H1 (cell line): Measurements from ENCODE around the gene DSCAM. TPM values are rescaled to one million over a fixed set of nuclear protein-coding genes. Genes with fewer than 3 reads are reported as not detected.

ENCODE experiments used
- CTCF ChIA-PET: fragments of 300-600 bp; sonication (Branson Sonifier 250); formaldehyde crosslinking; loops from one replicate; lab custom pipeline; 2021; ENCODE audit not compliant: partially characterized antibody; lab: Charles Lee
- POLR2A ChIA-PET: fragments of 300-600 bp; sonication (Branson Sonifier 250); formaldehyde crosslinking; loops from one replicate; lab custom pipeline; 2021; ENCODE audit warnings: inconsistent platforms; ENCODE audit not compliant: partially characterized antibody; lab: Charles Lee
- DNase-seq, 2 experiments: peaks; one replicate each; pipeline versions ENCODE4 v3.0.0 to v3.0.0-alpha.2; 2010 to 2022; ENCODE audit warnings: low spot score in 2 of 2, low read depth in 1 of 2, mixed read lengths in 1 of 2
- FAIRE-seq: peaks from 2 replicates; lab custom pipeline; 2011; peaks lifted over from hg19 to GRCh38; lab: Jason Lieb, UNC
- H2AFZ ChIP-seq: 2 replicates; pipeline ENCODE4 v1.8.1; 2012; ENCODE audit warnings: low read length, inconsistent platforms
- H2AK5ac ChIP-seq: 2 replicates; pipeline ENCODE4 v1.6.1; 2013; ENCODE audit warnings: low read depth, low read length
- H2BK120ac ChIP-seq: replicated peaks from 2 replicates; pipeline ENCODE3; 2013; ENCODE audit warnings: low read depth, low read length, inconsistent platforms
- H2BK12ac ChIP-seq: 2 replicates; pipeline ENCODE4 v1.6.1; 2013; ENCODE audit warnings: low read depth, low read length
- H2BK15ac ChIP-seq: 2 replicates; pipeline ENCODE4 v1.6.1; 2013; ENCODE audit warnings: low read length
- H2BK20ac ChIP-seq: 2 replicates; pipeline ENCODE4 v1.6.1; 2013; ENCODE audit warnings: low read length
- H2BK5ac ChIP-seq: 2 replicates; pipeline ENCODE4 v1.6.1; 2013; ENCODE audit warnings: low read depth, low read length
- H3K14ac ChIP-seq: 2 replicates; pipeline ENCODE4 v1.6.1; 2013; ENCODE audit warnings: inconsistent platforms; ENCODE audit not compliant: insufficient read length
- H3K18ac ChIP-seq: 2 replicates; pipeline ENCODE4 v1.6.1; 2013; ENCODE audit warnings: low read length; ENCODE audit errors: extremely low read depth
- H3K23ac ChIP-seq: 2 replicates; pipeline ENCODE4 v1.6.1; 2013; ENCODE audit warnings: inconsistent platforms; ENCODE audit not compliant: insufficient read length
- H3K23me2 ChIP-seq: 2 replicates; pipeline ENCODE4 v1.6.1; 2013; ENCODE audit warnings: low read depth, low read length
- H3K27ac ChIP-seq: 2 replicates; pipeline ENCODE4 v1.6.1; 2011; ENCODE audit warnings: low read depth, low read length, inconsistent platforms
- H3K27me3 ChIP-seq, 4 experiments: replicated peaks in 1 of 4; 1 replicate in 1 of 4; 2 replicates in 3 of 4; pipeline versions ENCODE4 v1.6.1 to v1.8.1; 2011 to 2013; ENCODE audit warnings: low read length in 3 of 4, mild to moderate bottlenecking in 3 of 4, inconsistent platforms in 2 of 4, mixed read lengths in 2 of 4, moderate library complexity in 1 of 4; ENCODE audit not compliant: control insufficient read depth in 3 of 4, insufficient read depth in 3 of 4; ENCODE audit errors: extremely low read depth in 1 of 4
- H3K36me3 ChIP-seq, 4 experiments: 2 replicates each; pipeline versions ENCODE4 v1.6.1 to v1.8.1; 2011 to 2013; ENCODE audit warnings: mild to moderate bottlenecking in 4 of 4, low read length in 3 of 4, moderate library complexity in 2 of 4, control low read depth in 1 of 4, inconsistent platforms in 1 of 4; ENCODE audit not compliant: insufficient read depth in 4 of 4, control insufficient read depth in 2 of 4
- H3K4ac ChIP-seq: replicated peaks from 2 replicates; pipeline ENCODE3; 2013; ENCODE audit warnings: low read length, low read depth, mixed read lengths, inconsistent platforms; ENCODE audit not compliant: insufficient read length
- H3K4me1 ChIP-seq, 4 experiments: replicated peaks in 1 of 4; 1 replicate in 1 of 4; 2 replicates in 3 of 4; pipeline versions ENCODE4 v1.6.1 to v1.8.1; 2011 to 2013; ENCODE audit warnings: low read length in 3 of 4, inconsistent platforms in 2 of 4, mixed read lengths in 1 of 4; ENCODE audit not compliant: insufficient read depth in 4 of 4, control insufficient read depth in 3 of 4
- H3K4me2 ChIP-seq, 2 experiments: 2 replicates each; pipeline versions ENCODE4 v1.6.1 to v1.8.1; 2011 to 2013; ENCODE audit warnings: low read depth in 2 of 2, low read length in 2 of 2, control low read depth in 1 of 2, inconsistent platforms in 1 of 2, mild to moderate bottlenecking in 1 of 2; ENCODE audit not compliant: insufficient read depth in 1 of 2
- H3K4me3 ChIP-seq, 4 experiments: fragments of 200-600, 300-600 bp in 1 of 4; sonication (generic), shearing (Covaris generic), sonication (Bioruptor Twin) in 1 of 4; 2 replicates each; pipeline versions ENCODE4 v1.5.1 to v1.8.1; 2011 to 2016; ENCODE audit warnings: low read length in 4 of 4, low read depth in 3 of 4, control low read depth in 2 of 4, inconsistent platforms in 2 of 4, mild to moderate bottlenecking in 2 of 4, mixed read lengths in 1 of 4, moderate library complexity in 1 of 4; ENCODE audit not compliant: insufficient read depth in 2 of 4; ENCODE audit errors: extremely low read depth in 1 of 4
- H3K56ac ChIP-seq: replicated peaks from 2 replicates; pipeline ENCODE3; 2013; ENCODE audit warnings: low read depth, mild to moderate bottlenecking, mixed read lengths, low read length, inconsistent platforms; ENCODE audit not compliant: insufficient read length
- H3K79me1 ChIP-seq: 2 replicates; pipeline ENCODE4 v1.6.1; 2013; ENCODE audit warnings: low read depth, low read length, control low read depth
- H3K79me2 ChIP-seq, 2 experiments: 2 replicates each; pipeline versions ENCODE4 v1.6.1 to v1.8.1; 2012 to 2013; ENCODE audit warnings: low read length in 2 of 2, mild to moderate bottlenecking in 2 of 2, inconsistent platforms in 1 of 2; ENCODE audit not compliant: insufficient read depth in 2 of 2, control insufficient read depth in 1 of 2
- H3K9ac ChIP-seq, 4 experiments: replicated peaks in 1 of 4; 1 replicate in 1 of 4; 2 replicates in 3 of 4; pipeline versions ENCODE4 v1.6.1 to v1.8.1; 2011 to 2013; ENCODE audit warnings: low read depth in 3 of 4, low read length in 3 of 4, control low read depth in 2 of 4, mild to moderate bottlenecking in 2 of 4, moderate library complexity in 2 of 4, inconsistent platforms in 1 of 4; ENCODE audit errors: extremely low read depth in 1 of 4
- H3K9me3 ChIP-seq, 2 experiments: 2 replicates each; pipeline versions ENCODE4 v1.6.1 to v1.8.1; 2012 to 2013; ENCODE audit warnings: mild to moderate bottlenecking in 2 of 2, moderate library complexity in 2 of 2, control low read depth in 1 of 2, inconsistent platforms in 1 of 2, low read depth in 1 of 2, low read length in 1 of 2, mixed read lengths in 1 of 2; ENCODE audit not compliant: insufficient read depth in 2 of 2
- H4K20me1 ChIP-seq, 2 experiments: replicated peaks in 1 of 2; 2 replicates each; pipeline versions ENCODE3 to v1.8.1; 2011 to 2013; ENCODE audit warnings: inconsistent platforms in 2 of 2, low read length in 2 of 2, mild to moderate bottlenecking in 1 of 2; ENCODE audit not compliant: insufficient read depth in 2 of 2, control insufficient read depth in 1 of 2
- H4K5ac ChIP-seq: 2 replicates; pipeline ENCODE4 v1.6.1; 2013; ENCODE audit warnings: low read length, low read depth, mixed read lengths, inconsistent platforms; ENCODE audit not compliant: insufficient read length
- H4K8ac ChIP-seq: 2 replicates; pipeline ENCODE4 v1.8.0; 2013; ENCODE audit warnings: mild to moderate bottlenecking, moderate library complexity, low read length, inconsistent platforms; ENCODE audit not compliant: insufficient read depth; ENCODE audit errors: extremely low read depth
- H4K91ac ChIP-seq: replicated peaks from 2 replicates; pipeline ENCODE3; 2013; ENCODE audit warnings: low read length, mixed read lengths, inconsistent platforms; ENCODE audit not compliant: insufficient read length
- ASH2L ChIP-seq: fragments of 200-600, 300-600 bp; sonication (generic); IDR thresholded peaks from one replicate; pipeline ENCODE4 v1.7.1; 2017; ENCODE audit warnings: low read length
- BCL11A ChIP-seq, 2 experiments: IDR thresholded peaks; one replicate each; pipeline ENCODE4 v1.6.1; 2011; ENCODE audit warnings: low read depth in 2 of 2, low read length in 2 of 2, mild to moderate bottlenecking in 2 of 2
- BRCA1 ChIP-seq: IDR thresholded peaks from 2 replicates; pipeline ENCODE4 v1.6.1; 2012; ENCODE audit warnings: low read depth, low read length, improper control_type of control experiment
- HDAC2 ChIP-seq, 2 experiments: fragments of 300-600 bp in 1 of 2; sonication (generic) in 1 of 2; IDR thresholded peaks; 2 replicates each; pipeline ENCODE4 v1.6.1; 2011 to 2012; ENCODE audit warnings: low read depth in 2 of 2, low read length in 2 of 2, mild to moderate bottlenecking in 2 of 2, moderate library complexity in 2 of 2, borderline replicate concordance in 1 of 2, inconsistent platforms in 1 of 2
- HDAC6 ChIP-seq: IDR thresholded peaks from one replicate; pipeline ENCODE4 v1.7.1; 2012; ENCODE audit warnings: low read depth, mild to moderate bottlenecking, inconsistent platforms, low read length, moderate library complexity
- KDM4A ChIP-seq: IDR thresholded peaks from one replicate; pipeline ENCODE4 v1.7.1; 2012; ENCODE audit warnings: low read depth, mild to moderate bottlenecking, moderate library complexity, low read length, inconsistent platforms; ENCODE audit not compliant: severe bottlenecking
- NANOG ChIP-seq: IDR thresholded peaks from 2 replicates; pipeline ENCODE4 v1.6.1; 2011; ENCODE audit warnings: low read length, low read depth, mild to moderate bottlenecking, inconsistent platforms; ENCODE audit not compliant: insufficient read depth, poor library complexity, severe bottlenecking
- POLR2A ChIP-seq, 2 experiments: IDR thresholded peaks; 1 replicate in 1 of 2; 2 replicates in 1 of 2; pipeline ENCODE4 v1.6.1; 2011; ENCODE audit warnings: low read depth in 2 of 2, low read length in 2 of 2, mild to moderate bottlenecking in 2 of 2; ENCODE audit errors: control extremely low read depth in 1 of 2
- POU5F1 ChIP-seq: IDR thresholded peaks from 2 replicates; pipeline ENCODE4 v1.6.1; 2011; ENCODE audit warnings: low read depth, mild to moderate bottlenecking, low read length, moderate library complexity
- SAP30 ChIP-seq: fragments of 300-600 bp; sonication (generic); IDR thresholded peaks from 2 replicates; pipeline ENCODE4 v1.7.1; 2012; ENCODE audit warnings: low read length, moderate library complexity, mild to moderate bottlenecking, inconsistent platforms; ENCODE audit not compliant: insufficient read depth, insufficient replicate concordance
- SRF ChIP-seq: IDR thresholded peaks from 2 replicates; pipeline ENCODE4 v1.6.1; 2011; ENCODE audit warnings: mild to moderate bottlenecking, low read depth, low read length, moderate library complexity
- SUZ12 ChIP-seq: fragments of 200-600 bp; sonication (generic); IDR thresholded peaks from 2 replicates; pipeline ENCODE4 v1.6.1; 2012; ENCODE audit warnings: mild to moderate bottlenecking, inconsistent platforms, low read length, moderate library complexity, mixed read lengths
- TBP ChIP-seq: IDR thresholded peaks from 2 replicates; pipeline ENCODE4 v1.6.1; 2011; ENCODE audit warnings: low read depth, low read length, improper control_type of control experiment
- WGBS, 2 experiments: shearing (Covaris generic) in 1 of 2; methylation state at CpG; one replicate each; pipeline versions ENCODE4 v1.1.6 to v1.1.7; 2013 to 2015; ENCODE audit warnings: low lambda C conversion rate in 2 of 2, mixed read lengths in 2 of 2, inconsistent platforms in 1 of 2, low coverage in 1 of 2, missing lambda C conversion rate in 1 of 2; ENCODE audit not compliant: insufficient replicate concordance in 2 of 2, insufficient coverage in 1 of 2, insufficient read length in 1 of 2; ENCODE audit errors: extremely low coverage in 1 of 2, missing lambda C conversion rate in 1 of 2; 5-methylcytosine and 5-hydroxymethylcytosine counted together
- polyA plus RNA-seq, 7 experiments: library from polyadenylated mRNA; depleted of rRNA in 3 of 7; stranded (reverse) in 5 of 7; unstranded in 2 of 7; fragments of >200 nt in 5 of 7; fragments of 200-250 nt in 2 of 7; gene quantifications; 1 replicate in 5 of 7; 2 replicates in 1 of 7; 4 replicates in 1 of 7; pipeline versions ENCODE4 v1.2.1 to v1.2.3, GENCODE V29; 2011 to 2013; ENCODE audit warnings: missing spikeins in 2 of 7, mixed read lengths in 2 of 7
- total RNA-seq: library from RNA; stranded (reverse); fragmentation: NEBNext Ultra II Directional; extraction: Animal tissue kit (Norgen Biotek cat#: 25700); gene quantifications from 2 replicates; pipeline ENCODE4 v1.2.1, GENCODE V29; 2021

Gene DSCAM
- total and polyA plus RNA-seq, 2 of the 8 experiments (the other 6 are each of a cell fraction or from before 2014, with no cell fraction given), result 0.02 to 0.15 TPM

DNA sequence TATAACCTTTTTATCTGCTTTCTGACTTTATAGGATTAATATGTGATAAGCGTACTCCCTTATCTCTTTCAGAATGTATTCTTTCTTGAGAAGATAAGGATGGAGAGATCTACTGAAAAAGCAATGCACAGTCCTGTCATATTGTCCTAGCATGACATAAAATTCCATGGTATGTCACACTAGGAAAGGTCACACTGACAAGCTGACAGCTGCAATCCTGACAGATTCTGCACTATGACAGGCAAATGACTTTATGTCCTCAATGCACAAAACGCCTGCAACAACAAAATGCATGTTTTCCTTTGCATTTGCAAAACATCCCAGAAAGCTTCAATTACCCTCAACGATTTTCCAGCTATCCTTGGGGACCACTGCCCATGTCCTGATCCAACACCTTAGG, 393.8 kb downstream of the DSCAM start:
- no peak for FAIRE-seq
- Histone ChIP-seq H3K18ac (no peak overlapping the region), H3K27me3 (no peaks in the 10 kb centered on the region), H2BK20ac (no peak overlapping the region), H4K20me1 (no peaks in the 10 kb centered on the region), H3K4me1 (no peaks in the 10 kb centered on the region), H3K9me3 (no peaks in the 10 kb centered on the region), H3K4me3 (no peak overlapping the region), H2BK5ac (no peak overlapping the region), H3K56ac (no peak overlapping the region), H3K4me2 (no peak overlapping the region), H3K27ac (no peak overlapping the region), H2AFZ (no peak overlapping the region), H3K79me2 (no peaks in the 10 kb centered on the region), H4K8ac (no peak overlapping the region), H2BK120ac (no peak overlapping the region), H3K23ac (no peak overlapping the region), H3K23me2 (no peaks in the 10 kb centered on the region), H4K91ac (no peak overlapping the region), H3K9ac (no peak overlapping the region), H3K14ac (no peak overlapping the region), H4K5ac (no peak overlapping the region), H2AK5ac (no peak overlapping the region), H3K79me1 (no peaks in the 10 kb centered on the region), H2BK15ac (no peak overlapping the region), H2BK12ac (no peak overlapping the region), H3K4ac (no peak overlapping the region), H3K36me3 (no peaks in the 10 kb centered on the region)
- ChIA-PET CTCF (interaction anchor here (0.9 kb wide), 1 partner anchor 14 kb away, joined by 3 read pairs; no protein-coding TSS in a partner anchor), POLR2A (no interaction called here)
- 88% methylated on average over 3 of the region's 3 CpGs; no CpG with 5 or more reads in 1 of the 2 experiments for WGBS, 2 experiments
- DNase-seq, result no peak
- TF ChIP-seq SAP30 (no peak), SRF (no peak), POU5F1 (no peak), NANOG (no peak), HDAC2 (IDR thresholded peaks at IDR 0.05; ENCODE audit: borderline replicate concordance in 1 of 2, low read depth in 2 of 2, low read length in 2 of 2) (no peak), BCL11A (IDR thresholded peaks at IDR 0.05; ENCODE audit: low read depth in 2 of 2, low read length in 2 of 2) (no peak), ASH2L (no peak), KDM4A (no peak), SUZ12 (no peak), TBP (no peak), HDAC6 (no peak), POLR2A (IDR thresholded peaks at IDR 0.05; ENCODE audit: control extremely low read depth in 1 of 2, low read depth in 2 of 2, low read length in 2 of 2) (no peak), BRCA1 (no peak)
